Muscle layer of colon (tissue), 2 donors: ENCODE measurements around the gene RMND5B.

ENCODE experiments used
- H3K27ac ChIP-seq: one replicate; pipeline ENCODE4 v1.7.0; 2013; ENCODE audit warnings: low read depth, mild to moderate bottlenecking, low read length, moderate library complexity
- H3K27me3 ChIP-seq, 2 donors: one replicate each; pipeline ENCODE4 v1.7.0; 2013; ENCODE audit warnings: low read length in 2 of 2, mild to moderate bottlenecking in 2 of 2; ENCODE audit not compliant: insufficient read depth in 2 of 2, control insufficient read depth in 1 of 2
- H3K36me3 ChIP-seq: one replicate; pipeline ENCODE4 v1.7.0; 2013; ENCODE audit warnings: mild to moderate bottlenecking, low read length; ENCODE audit not compliant: insufficient read depth
- H3K4me1 ChIP-seq: one replicate; pipeline ENCODE4 v1.7.0; 2013; ENCODE audit warnings: mild to moderate bottlenecking, low read length; ENCODE audit not compliant: insufficient read depth
- H3K4me3 ChIP-seq, 2 donors: one replicate each; pipeline ENCODE4 v1.7.0; 2013; ENCODE audit warnings: low read length in 2 of 2, low read depth in 1 of 2, mild to moderate bottlenecking in 1 of 2, moderate library complexity in 1 of 2
- H3K9ac ChIP-seq: one replicate; pipeline ENCODE4 v1.7.0; 2013; ENCODE audit warnings: low read length
- H3K9me3 ChIP-seq: one replicate; pipeline ENCODE4 v1.7.0; 2013; ENCODE audit warnings: mild to moderate bottlenecking, low read length
- donor health status: abdominal sarcoma.
- donor health status: Adenocarcinoma of cecum.

The RMND5B gene

DNA sequence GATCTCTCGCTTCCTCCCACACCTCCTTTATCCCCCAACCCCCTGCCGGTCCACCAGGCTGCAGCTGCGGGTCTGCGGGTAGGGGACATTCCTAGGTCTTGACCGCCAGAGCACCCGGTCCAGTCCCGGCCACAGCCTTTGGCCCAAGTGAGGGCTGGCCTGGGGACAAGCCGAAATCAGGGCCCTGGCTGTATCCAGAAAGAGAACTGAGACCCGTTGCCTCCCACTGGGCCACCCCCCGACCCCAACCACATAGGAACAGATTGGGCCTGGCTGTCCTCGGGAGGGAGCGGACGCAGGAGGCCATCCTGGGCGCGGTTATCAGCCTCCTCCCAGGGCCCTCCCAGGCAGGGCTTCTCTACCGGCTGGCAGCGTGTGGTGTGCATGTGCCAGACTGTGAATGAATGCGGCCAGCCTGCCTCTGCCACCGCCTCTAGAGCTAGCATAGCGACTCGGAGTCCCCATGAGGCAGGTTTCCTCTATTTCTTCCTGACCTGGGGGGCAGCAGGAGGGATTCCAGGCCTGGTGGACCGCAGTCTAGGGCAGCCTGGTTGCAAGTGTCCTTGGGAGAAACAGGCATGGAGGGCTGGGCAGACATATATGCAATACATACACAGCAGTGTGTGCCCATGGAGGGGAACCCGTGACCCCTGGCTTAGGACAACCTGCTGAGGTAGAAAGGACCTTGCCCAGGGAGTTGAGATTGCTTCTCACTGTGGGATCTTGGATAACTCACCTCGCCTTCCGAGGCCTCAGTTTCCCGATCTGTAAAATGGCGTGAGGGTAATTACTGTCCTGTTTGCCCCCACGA lies 16.3 kb upstream of the RMND5B start:
- Histone ChIP-seq H3K9me3 (no peaks in the 10 kb centered on the region), H3K27me3 (peaks cover 17 to 49% of the 10 kb centered on the region in 2 donors), H3K4me3 (peak overlapping the region in 1 of 2 donors; percentile 20), H3K4me1 (no peaks in the 10 kb centered on the region), H3K27ac (no peak overlapping the region), H3K9ac (no peak overlapping the region), H3K36me3 (no peaks in the 10 kb centered on the region)

DNA sequence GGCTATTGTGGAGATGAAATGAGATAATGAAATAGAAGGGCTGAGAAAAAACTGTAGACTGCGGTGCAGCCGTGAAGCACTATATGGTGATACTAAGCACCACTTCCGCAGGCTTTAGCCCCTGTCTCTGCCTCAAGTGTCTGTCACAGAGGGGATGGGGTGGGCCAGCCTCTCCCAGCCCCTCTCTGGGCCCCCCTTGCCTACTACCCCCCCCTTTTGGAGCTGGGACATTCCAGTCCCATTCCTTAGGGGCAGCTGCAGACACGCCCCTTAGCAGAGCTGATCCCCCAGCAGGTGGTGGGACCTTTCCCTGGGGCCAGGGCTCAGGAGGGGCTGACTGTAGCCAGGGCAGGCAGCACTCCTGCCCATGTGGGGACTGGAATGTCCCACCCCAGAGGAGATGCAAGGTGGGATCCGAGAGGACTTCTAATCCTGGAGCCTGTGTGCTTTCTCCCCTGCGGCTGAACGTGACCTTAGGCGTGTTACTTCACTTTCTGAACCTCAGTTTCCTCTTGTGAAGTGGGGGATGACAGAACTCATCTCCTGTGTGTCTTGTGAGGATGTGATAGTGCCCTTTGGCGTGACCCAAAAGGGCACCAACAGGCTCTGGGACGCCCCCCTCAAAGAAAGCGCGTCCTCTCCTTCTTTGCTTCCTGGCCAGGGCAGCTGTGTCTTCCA lies 15.5 kb upstream of the RMND5B start:
- Histone ChIP-seq H3K9ac (no peak overlapping the region), H3K4me1 (no peaks in the 10 kb centered on the region), H3K27me3 (peaks cover 17 to 49% of the 10 kb centered on the region in 2 donors), H3K36me3 (no peaks in the 10 kb centered on the region), H3K27ac (no peak overlapping the region), H3K9me3 (no peaks in the 10 kb centered on the region), H3K4me3 (no peak overlapping the region)

- H3K4me1 ChIP-seq, result no peaks in the 10 kb centered on the region
These were observed 15.0 kb upstream of the RMND5B start for GRCh38 chr5:178115814-178116142.

DNA sequence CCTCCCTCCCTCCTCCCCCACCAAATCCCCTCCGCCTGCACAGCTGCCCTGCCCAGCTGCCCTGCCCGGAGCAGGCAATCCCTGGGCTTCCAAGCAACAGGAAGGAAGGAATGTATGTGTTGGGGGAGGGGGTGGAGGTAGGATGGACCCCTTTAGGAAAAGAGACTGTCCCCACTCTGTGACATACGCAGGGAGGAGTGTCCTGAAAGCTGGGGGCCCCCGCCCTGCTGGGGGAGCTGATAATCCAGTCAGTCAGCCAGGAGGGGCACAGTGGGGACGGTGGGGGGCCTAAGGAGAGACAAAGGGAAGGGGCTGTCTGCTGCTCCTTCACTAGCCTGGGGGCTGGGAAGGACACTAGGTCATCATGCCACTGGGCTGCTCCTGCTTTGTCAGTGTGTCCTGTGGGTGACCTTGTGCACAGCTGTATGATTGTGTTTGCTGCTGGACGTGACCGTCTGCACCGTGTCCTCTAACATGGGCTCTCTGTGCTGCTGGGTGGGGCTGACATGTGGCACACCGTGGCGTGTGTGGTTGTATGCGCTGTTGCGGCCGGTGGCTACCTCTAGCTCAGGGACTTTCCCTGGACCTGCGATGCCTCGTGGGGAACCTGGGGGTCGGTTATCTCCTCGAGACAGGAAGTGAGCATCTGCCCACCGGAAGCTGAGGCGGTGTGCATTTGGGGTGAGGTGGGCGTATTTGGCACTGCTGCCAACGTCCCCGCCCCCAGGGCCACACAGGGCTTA lies 14.5 kb upstream of the RMND5B start:
- Histone ChIP-seq H3K4me1 (peaks cover 1% of the 10 kb centered on the region), H3K4me3 (no peak overlapping the region), H3K9ac (no peak overlapping the region), H3K27ac (no peak overlapping the region), H3K27me3 (peaks cover 17 to 54% of the 10 kb centered on the region in 2 donors), H3K9me3 (no peaks in the 10 kb centered on the region), H3K36me3 (no peaks in the 10 kb centered on the region)

More at GRCh38 chr5:178115814-178116142, 15.0 kb upstream of the RMND5B start:
- Histone ChIP-seq H3K27ac (no peak overlapping the region), H3K9me3 (no peaks in the 10 kb centered on the region), H3K9ac (no peak overlapping the region), H3K4me3 (no peak overlapping the region), H3K36me3 (no peaks in the 10 kb centered on the region), H3K27me3 (peaks cover 17 to 53% of the 10 kb centered on the region in 2 donors)

- Histone ChIP-seq H3K27ac (no peak overlapping the region), H3K9ac (no peak overlapping the region), H3K9me3 (no peaks in the 10 kb centered on the region), H3K4me3 (no peak overlapping the region), H3K36me3 (no peaks in the 10 kb centered on the region), H3K27me3 (peaks cover 17 to 50% of the 10 kb centered on the region in 2 donors), H3K4me1 (peaks cover 15% of the 10 kb centered on the region)
These were observed 12.7 kb upstream of the RMND5B start for GRCh38 chr5:178117923-178118701.

DNA sequence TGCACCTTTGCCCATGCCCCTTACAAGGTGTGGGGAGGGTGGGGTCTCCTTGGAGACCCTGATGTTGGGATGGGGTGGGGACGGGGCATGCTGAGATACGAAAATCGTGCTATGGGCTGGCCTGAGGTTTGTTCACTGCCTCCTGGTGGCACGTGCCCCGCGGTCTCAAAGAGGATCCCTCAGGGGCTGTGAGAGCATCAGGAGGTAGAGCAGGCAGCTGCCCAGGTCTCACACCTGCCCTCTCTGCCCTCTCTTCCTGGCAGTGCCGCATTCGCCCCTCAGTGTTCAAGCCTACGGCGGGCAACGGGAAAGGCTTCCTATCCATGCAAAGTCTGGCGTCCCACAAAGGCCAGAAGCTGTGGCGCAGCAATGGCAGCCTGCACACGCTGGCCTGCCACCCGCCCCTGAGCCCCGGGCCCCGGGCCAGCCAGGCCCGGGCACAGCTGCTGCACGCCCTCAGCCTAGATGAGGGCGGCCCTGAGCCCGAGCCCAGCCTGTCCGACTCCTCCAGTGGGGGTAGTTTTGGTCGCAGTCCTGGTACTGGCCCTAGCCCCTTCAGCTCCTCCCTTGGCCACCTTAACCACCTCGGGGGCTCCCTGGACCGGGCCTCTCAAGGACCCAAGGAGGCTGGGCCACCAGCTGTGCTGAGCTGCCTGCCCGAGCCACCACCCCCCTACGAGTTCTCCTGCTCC lies 10.8 kb upstream of the RMND5B start:
- peaks cover 21% of the 10 kb centered on the region for H3K4me1 ChIP-seq
- H3K9ac ChIP-seq, result no peak overlapping the region
- H3K36me3 ChIP-seq, result no peaks in the 10 kb centered on the region
- H3K27ac ChIP-seq, result no peak overlapping the region
- no peak overlapping the region for H3K4me3 ChIP-seq
- H3K27me3 ChIP-seq, result peaks cover 7 to 33% of the 10 kb centered on the region in 2 donors
- H3K9me3 ChIP-seq, result no peaks in the 10 kb centered on the region

GRCh38 chr5:178120607-178121357 lies 10.0 kb upstream of the RMND5B start:
- Histone ChIP-seq H3K36me3 (no peaks in the 10 kb centered on the region), H3K27ac (no peak overlapping the region), H3K4me1 (peaks cover 21% of the 10 kb centered on the region), H3K27me3 (peaks cover 0 to 27% of the 10 kb centered on the region in 2 donors), H3K4me3 (peak overlapping the region; percentile 38 to 61), H3K9me3 (no peaks in the 10 kb centered on the region), H3K9ac (no peak overlapping the region)

DNA sequence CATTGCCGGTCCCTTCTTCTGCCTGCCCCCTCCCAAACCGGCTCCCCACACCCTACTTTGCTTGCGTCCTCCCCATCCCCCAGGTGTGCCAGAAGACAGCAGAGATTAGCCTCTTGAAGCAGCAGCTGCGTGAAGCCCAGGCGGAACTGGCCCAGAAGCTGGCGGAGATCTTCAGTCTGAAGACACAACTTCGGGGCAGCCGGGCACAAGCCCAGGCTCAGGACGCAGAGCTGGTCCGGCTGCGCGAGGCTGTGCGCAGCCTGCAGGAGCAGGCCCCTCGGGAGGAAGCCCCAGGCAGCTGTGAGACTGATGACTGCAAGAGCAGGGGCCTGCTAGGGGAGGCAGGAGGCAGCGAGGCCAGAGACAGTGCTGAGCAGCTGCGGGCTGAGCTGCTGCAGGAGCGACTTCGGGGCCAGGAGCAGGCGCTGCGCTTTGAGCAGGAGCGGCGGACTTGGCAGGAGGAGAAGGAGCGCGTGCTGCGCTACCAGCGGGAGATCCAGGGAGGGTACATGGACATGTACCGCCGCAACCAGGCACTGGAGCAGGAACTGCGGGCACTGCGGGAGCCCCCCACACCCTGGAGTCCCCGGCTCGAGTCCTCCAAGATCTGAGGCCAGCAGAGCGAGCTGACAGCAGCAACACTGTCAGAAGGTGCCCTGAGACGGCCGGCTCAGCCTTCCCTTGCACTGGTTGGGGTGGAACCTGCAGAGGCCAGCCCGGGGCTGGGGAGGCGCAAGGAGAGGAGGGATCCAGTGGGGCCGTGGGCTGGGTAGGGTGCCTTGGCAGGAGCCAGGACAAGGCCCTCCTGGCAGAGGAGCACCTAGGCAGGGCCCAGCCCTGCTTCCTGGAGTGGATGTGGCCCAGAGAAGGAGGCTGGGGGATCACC lies 9.2 kb upstream of the RMND5B start:
- peak overlapping the region; percentile 38 to 61 for H3K4me3 ChIP-seq
- H3K27ac ChIP-seq, result no peak overlapping the region

DNA sequence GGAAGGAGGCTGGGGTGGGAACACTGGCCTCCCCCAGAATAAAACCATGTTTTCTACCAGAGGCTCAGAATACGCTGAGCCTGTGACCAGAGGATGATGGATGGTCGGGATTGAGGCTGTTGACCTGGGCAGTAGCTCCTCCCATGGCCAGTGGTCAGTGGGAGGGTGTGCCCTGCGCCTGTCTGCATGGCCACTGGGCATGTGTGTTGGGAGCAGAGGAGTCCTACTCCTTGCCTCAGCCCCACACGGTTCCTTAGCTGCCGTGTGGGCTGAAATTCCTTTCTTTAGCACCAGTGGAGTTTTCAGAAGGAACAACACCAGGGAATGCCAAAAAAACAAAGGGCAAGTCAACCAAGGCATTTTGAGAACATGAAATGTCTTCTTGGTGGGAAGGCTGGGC lies 8.5 kb upstream of the RMND5B start:
- H3K27ac ChIP-seq, result no peak overlapping the region
- no peak overlapping the region for H3K4me3 ChIP-seq
- no peaks in the 10 kb centered on the region for H3K9me3 ChIP-seq
- H3K9ac ChIP-seq, result no peak overlapping the region
- peaks cover 21% of the 10 kb centered on the region for H3K4me1 ChIP-seq
- H3K27me3 ChIP-seq, result peaks cover 0 to 11% of the 10 kb centered on the region in 2 donors
- H3K36me3 ChIP-seq, result no peaks in the 10 kb centered on the region

More for the DNA sequence above, 9.2 kb upstream of the RMND5B start:
- H3K9me3 ChIP-seq, result no peaks in the 10 kb centered on the region
- peaks cover 21% of the 10 kb centered on the region for H3K4me1 ChIP-seq
- no peaks in the 10 kb centered on the region for H3K36me3 ChIP-seq
- peaks cover 0 to 18% of the 10 kb centered on the region in 2 donors for H3K27me3 ChIP-seq
- no peak overlapping the region for H3K9ac ChIP-seq
